SKM-1 (cell line): ENCODE measurements around the gene ABLIM1.

ENCODE experiments used
- DNase-seq: peaks from one replicate; lab custom pipeline; 2025; ENCODE audit not compliant: unreplicated experiment; lab: John Stamatoyannopoulos, UW

ABLIM1 gene

DNA sequence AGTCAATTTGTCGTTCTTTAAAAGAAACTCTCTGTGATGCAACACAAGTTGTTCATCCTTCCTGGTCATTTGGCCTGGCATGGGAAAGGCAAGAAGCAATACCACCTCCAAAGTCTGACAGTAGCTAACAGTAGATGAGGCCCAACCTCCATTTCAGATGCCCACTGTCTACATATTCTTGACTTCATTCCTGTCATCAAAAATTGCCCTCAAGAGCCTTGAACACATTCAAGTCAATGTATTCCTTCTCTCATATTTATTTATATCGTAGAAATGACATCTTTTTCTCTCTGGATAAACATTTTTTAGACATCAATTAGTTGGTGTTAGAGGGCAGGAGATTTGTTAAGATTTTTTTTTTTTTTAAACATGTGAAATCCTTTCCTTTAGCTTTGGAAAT lies 33.7 kb downstream of the ABLIM1 start:
- no peak for DNase-seq

GRCh38 chr10:114623661-114624294 lies 34.3 kb downstream of the ABLIM1 start:
- DNase-seq, result no peak

DNA sequence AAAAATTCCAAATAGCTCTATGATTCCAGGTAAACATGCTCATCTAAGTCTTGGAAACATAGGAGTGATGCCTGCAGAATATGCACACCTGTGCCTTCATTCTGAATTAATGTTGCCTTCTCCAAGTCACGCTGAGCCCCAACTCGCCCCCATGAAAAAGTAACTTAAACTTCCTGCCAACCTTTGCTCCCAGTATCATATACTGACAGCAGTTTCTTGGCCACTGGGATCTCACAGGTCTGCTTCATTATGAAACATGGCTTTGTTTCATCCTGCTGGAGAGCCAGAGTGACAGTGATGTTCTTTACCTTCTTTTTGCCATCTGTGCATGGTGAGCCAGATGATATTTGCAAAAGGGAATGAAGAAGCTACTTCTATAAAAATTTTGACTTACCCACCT lies 34.9 kb downstream of the ABLIM1 start:
- DNase-seq, result no peak

- DNase-seq, result no peak
These were observed 39.4 kb downstream of the ABLIM1 start for GRCh38 chr10:114618722-114619121.

DNA sequence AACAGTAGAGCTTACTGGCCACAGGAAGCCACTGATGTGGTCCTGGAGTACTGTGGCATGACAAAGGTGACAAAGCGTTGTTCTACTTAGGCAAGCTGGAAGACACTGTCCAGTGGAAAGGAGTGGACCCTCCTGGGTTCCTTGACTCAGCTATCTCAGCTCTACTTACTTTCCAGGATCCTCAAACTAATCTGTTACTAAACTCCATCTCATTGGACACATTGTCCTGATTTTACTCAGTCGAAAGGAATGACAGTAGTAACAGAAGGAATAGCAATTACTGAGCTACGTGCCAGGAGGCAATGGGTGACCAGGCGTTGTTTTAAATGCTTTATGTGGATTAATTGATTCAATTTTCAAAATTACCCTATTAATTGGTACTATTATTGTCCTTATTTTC lies 41.6 kb downstream of the ABLIM1 start:
- no peak for DNase-seq

DNA sequence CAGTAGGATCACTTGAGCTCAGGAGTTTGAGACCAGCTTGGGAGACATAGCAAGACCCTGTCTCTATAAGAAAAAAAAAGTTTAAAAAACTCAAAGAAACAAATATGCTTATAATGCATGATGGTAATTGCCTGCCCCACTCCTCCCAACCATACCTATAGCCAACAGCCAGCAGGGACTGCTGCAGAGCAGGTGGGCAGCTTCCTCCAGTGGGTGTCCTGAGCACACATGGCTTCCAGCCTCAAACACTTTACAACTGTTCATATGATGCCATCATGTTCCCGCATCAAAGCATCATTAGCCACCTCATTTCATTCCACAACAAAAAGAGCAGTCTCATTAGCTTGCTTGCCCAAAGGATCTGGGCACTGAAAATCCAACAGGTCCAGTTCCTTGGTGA lies 42.0 kb downstream of the ABLIM1 start:
- no peak for DNase-seq

DNA sequence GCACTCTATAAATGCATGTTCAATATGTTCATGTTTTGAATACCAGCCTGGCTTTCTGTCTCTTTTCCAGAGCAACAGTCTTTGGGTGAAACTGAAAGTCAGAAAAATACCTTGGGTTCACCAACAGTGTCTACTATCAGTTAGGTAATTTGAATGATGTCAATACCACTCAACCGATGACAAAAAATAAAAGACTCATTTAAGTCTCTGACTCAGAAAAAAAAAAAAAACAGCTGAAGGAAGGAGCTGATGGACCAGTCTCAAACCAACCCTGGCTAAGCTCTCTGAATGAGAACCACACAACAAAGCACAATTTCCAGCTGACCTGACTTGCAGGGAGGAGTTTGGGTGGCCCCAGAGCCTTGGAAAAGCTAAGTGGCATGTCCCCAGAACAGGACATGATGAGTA lies 42.5 kb downstream of the ABLIM1 start:
- no peak for DNase-seq

GRCh38 chr10:114613237-114613979 lies 44.7 kb downstream of the ABLIM1 start:
- no peak for DNase-seq

- no peak for DNase-seq
These were observed 46.5 kb downstream of the ABLIM1 start for GRCh38 chr10:114611617-114612016.

DNA sequence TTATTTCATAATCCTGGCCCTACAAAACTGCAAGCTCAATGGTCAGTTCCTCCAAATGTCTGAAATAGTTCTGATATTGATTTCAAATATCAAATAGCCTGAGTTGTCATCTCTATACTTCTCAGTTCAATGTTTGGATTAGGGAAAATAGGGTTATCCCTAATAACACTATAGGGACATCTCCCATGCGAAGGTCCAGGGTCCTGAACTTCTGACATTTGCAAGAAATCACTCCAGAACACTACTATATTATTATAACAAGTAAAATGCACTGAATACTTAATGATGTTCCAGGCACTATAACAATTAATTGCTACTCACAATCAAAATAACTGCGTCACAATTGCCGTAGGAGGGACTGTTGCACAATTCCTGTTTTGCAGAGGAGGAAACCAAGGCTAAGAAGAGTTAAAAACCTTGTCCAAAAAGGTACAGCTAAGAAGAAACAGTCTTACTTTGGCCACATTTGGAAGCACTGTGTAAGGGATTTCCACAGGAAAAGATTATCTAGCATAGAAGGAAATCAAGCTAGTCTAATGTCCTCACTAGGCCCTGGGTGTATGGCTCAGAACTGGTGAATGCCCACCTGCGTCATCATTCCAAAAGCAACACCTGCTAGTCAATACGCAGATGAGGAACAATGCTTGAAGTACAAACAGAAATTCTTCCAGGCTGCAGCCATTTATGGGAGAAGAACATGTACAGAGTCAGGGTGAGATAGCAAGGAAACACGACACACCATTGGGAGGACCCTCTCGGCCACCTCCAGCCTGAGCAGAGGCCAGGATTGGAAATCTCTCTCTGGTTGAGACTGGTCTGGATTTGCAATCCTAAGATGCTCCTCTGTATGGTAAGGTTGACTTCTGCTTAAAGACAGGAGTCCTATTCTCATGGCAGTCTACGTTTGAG lies 48.3 kb downstream of the ABLIM1 start:
- no peak for DNase-seq

DNA sequence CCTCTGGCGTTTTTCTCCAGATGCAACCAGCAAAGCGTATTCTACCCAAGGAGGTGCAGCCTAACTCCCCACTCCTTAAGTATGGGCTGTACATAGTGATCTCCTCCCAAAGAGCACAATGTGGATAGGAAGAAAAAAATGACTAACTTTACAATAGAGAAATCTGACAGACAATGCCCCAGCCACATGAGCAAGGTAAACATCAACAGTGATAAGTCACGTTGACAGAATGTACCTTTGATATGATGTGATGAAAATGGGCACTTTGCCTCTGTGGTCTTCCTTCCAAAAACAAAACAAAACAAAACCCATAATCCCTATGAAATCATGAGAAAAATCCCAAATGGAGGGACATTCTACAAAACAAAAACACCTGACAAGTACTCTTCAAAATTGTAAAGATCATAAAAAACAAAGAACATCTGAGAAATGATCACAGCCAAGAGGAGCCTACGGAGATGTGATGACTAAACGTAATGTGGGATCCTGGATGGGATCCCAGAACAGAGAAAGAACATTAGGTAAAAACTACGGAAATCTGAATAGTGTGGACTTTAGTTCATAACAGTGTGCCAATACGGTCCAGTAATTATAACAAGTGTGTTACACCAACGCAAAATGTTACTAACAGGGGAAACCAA lies 50.6 kb downstream of the ABLIM1 start:
- DNase-seq, result no peak

GRCh38 chr10:114605155-114605797 lies 52.8 kb downstream of the ABLIM1 start:
- DNase-seq, result no peak

DNA sequence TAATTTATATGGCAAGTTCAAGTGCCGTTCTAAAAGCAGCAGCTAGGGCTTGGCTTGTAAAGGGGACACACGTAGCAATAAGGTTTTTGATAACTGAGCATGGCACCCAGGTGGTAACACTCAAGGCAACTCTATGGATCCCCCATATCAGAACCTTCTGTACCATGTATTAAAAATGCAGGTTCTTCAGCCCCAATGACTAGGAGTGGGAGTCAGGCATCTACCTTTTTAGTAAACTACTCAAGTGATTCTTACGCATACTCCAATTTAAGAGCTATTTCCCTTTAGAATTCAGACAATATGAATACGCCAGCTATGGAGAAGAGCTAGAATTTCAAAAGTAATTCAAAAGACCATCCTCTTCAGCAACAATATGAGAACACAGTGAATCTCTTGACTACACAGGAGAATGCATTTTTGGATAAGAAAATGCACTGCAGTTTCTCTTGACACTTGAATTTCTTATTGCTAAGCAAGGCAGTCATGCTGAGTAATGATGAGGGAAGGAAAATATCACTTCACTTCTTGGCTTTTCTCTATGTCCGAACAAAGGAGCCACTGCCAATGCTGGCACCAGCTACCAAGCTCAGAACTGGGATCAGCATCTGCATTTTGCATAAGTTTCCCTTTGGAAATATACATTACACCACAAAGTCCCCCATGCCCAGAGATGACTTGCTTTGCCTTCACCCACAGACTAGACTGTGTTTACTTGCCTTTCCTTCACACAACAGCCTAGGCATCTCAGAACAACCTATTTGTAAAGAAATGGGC lies 53.5 kb downstream of the ABLIM1 start:
- DNase-seq, result no peak

DNA sequence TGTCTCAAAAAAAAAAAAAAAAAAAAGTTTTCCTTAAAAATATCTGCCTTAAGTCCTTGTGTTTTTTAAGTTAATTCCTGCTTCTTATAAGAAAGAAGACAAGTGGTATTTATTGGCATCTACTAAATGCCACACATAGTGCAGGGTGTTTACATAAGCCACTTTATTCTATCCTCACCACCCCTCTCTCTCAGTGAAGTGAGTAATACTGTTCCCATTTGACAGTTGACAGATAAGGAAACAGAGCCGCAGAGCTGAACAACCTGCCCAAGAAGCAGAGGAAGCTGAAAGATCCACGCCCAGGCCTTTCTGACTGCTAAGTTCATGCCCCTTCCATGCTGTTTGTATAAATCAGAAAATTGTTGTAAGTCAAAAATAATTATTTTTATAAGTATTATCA lies 54.1 kb downstream of the ABLIM1 start:
- DNase-seq, result no peak

DNA sequence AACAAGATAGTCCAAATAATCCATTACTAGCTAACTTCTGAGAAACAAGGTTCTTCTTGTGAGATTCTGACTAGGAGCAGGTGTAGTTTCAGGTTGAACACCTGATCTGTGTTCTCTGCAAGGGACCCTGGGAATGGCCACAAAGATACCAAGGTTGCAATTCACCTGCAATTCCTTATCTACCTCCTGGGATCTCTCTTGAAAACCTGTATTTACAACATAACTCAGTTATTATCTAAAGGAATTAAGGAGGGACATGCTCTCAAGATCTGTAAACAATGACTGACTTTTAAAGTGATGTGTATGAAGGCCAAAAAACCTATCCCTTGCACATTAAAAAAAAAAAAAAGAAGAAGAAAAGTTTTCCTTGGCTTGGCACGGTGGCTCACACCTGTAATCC lies 54.8 kb downstream of the ABLIM1 start:
- DNase-seq, result no peak

GRCh38 chr10:114600057-114600456 lies 58.0 kb downstream of the ABLIM1 start:
- DNase-seq, result no peak

GRCh38 chr10:114596793-114597192 lies 61.3 kb downstream of the ABLIM1 start:
- DNase-seq, result no peak

GRCh38 chr10:114593816-114594468 lies 64.1 kb downstream of the ABLIM1 start:
- DNase-seq, result no peak

DNA sequence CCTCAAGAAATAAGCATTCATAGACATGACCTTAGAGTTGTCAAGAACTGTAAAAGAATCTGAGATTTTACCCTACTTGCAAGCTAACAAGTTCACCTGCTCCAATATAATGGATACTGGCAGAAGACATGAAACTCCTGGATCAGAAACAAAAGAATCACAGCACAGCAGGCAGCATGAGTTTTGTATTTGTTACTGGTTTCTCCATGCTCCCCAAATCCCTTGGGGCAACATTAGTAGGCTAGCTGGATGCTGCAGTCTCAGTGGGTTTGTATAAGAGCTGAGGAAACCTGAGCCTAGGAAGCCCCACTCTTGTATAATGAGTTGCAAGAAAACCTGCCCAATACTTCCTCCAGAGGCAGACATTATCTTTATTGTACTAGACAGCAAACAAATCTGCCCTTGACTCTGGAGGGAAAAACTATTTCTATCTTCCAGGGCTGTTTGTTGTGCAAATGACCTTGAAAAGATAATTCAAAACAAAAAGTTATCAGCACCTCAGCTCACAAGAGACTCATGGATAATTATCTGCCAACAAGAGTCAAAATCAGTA lies 64.8 kb downstream of the ABLIM1 start:
- DNase-seq, result no peak
